Tibial artery (tissue), 4 donors: Measurements from ENCODE around the gene THADA.
"Not testable (repeated sequence)": the region's sequence is repeated elsewhere in the genome, so short reads cannot be mapped to it uniquely, and the experiment has no call there.

Experiments
- DNase-seq, 2 donors: peaks; one replicate each; pipeline ENCODE4 v3.0.0-alpha.2; 2019
- H3K27ac ChIP-seq, 2 donors: fragments of 200-600 bp; sonication (generic) in 1 of 2; 1 replicate in 1 of 2; 2 replicates in 1 of 2; pipeline ENCODE4 v1.5.1; 2018 to 2019; ENCODE audit warnings: mild to moderate bottlenecking in 1 of 2
- H3K27me3 ChIP-seq, 2 donors: fragments of 200-600 bp; sonication (generic) in 1 of 2; one replicate each; pipeline versions ENCODE4 v1.5.1 to v1.6.0; 2016 to 2019
- H3K36me3 ChIP-seq, 3 donors: fragments of 200-600 bp; sonication (generic) in 2 of 3; one replicate each; pipeline ENCODE4 v1.5.1; 2016 to 2019; ENCODE audit warnings: mild to moderate bottlenecking in 2 of 3
- H3K4me1 ChIP-seq, 4 donors: fragments of 200-600 bp; sonication (generic) in 2 of 4; 1 replicate in 3 of 4; 2 replicates in 1 of 4; pipeline ENCODE4 v1.5.1; 2016 to 2019
- H3K4me3 ChIP-seq, 2 donors: fragments of 200-600 bp; sonication (generic) in 1 of 2; 1 replicate in 1 of 2; 2 replicates in 1 of 2; pipeline ENCODE4 v1.5.1; 2018 to 2019; ENCODE audit warnings: mild to moderate bottlenecking in 2 of 2
- H3K9me3 ChIP-seq, 3 donors: fragments of 200-600 bp; sonication (generic) in 1 of 3; one replicate each; pipeline ENCODE4 v1.5.1; 2016 to 2019
- intact Hi-C: fragments of 100-400 bp; cut with DNase I; formaldehyde crosslinking; loops from one replicate; pipeline ENCODE4 v1.15.0; 2023; ENCODE audit warnings: low total_unique reads
- TF ChIP-seq, protein P1 (sequence below), 2 experiments: fragments of 200-600 bp in 1 of 2; fragments of 450-650 bp in 1 of 2; IDR thresholded peaks; one replicate each; pipeline ENCODE4 v1.5.1; 2017 to 2019; ENCODE audit warnings: antibody characterized with exemption in 2 of 2, mild to moderate bottlenecking in 1 of 2, moderate library complexity in 1 of 2

THADA gene

GRCh38 chr2:43595603-43596412 is at the start of gene THADA:
THADA (minus strand) TSS chr2:43596038; CDS start chr2:43592392, 3,646 bp downstream.
- H3K27me3 ChIP-seq, result no peaks in the 10 kb centered on the region
- TF ChIP-seq, protein P1, sequence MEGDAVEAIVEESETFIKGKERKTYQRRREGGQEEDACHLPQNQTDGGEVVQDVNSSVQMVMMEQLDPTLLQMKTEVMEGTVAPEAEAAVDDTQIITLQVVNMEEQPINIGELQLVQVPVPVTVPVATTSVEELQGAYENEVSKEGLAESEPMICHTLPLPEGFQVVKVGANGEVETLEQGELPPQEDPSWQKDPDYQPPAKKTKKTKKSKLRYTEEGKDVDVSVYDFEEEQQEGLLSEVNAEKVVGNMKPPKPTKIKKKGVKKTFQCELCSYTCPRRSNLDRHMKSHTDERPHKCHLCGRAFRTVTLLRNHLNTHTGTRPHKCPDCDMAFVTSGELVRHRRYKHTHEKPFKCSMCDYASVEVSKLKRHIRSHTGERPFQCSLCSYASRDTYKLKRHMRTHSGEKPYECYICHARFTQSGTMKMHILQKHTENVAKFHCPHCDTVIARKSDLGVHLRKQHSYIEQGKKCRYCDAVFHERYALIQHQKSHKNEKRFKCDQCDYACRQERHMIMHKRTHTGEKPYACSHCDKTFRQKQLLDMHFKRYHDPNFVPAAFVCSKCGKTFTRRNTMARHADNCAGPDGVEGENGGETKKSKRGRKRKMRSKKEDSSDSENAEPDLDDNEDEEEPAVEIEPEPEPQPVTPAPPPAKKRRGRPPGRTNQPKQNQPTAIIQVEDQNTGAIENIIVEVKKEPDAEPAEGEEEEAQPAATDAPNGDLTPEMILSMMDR (IDR thresholded peaks at IDR 0.05), result no peak
- no peaks in the 10 kb centered on the region for H3K9me3 ChIP-seq
- peaks cover 0 to 5% (median 5%) of the 10 kb centered on the region in 3 donors for H3K36me3 ChIP-seq
- H3K27ac ChIP-seq, result peak within 1 kb of the TSS; percentile 92 to 95
- intact Hi-C loops, result no loop called here
- H3K4me1 ChIP-seq, result peaks cover 0 to 38% (median 14%) of the 10 kb centered on the region in 4 donors
- DNase-seq, result peak; percentile 99
- peak within 1 kb of the TSS; percentile 72 to 88 for H3K4me3 ChIP-seq

- intact Hi-C loops, result no loop called here
- H3K27ac ChIP-seq, result no peak overlapping the region
- H3K27me3 ChIP-seq, result no peaks in the 10 kb centered on the region
- DNase-seq, result no peak
- no peaks in the 10 kb centered on the region for H3K36me3 ChIP-seq
- H3K4me1 ChIP-seq, result peaks cover 0 to 17% (median 1%) of the 10 kb centered on the region in 4 donors
- no peak overlapping the region for H3K4me3 ChIP-seq
- H3K9me3 ChIP-seq, result peaks cover 0 to 3% (median 0%) of the 10 kb centered on the region in 3 donors
- TF ChIP-seq, protein P1 (IDR thresholded peaks at IDR 0.05), result no peak
These were observed 47.8 kb upstream of the THADA start for GRCh38 chr2:43643680-43644079.

- H3K4me1 ChIP-seq, result peaks cover 0 to 12% (median 1%) of the 10 kb centered on the region in 4 donors
- TF ChIP-seq, protein P1 (IDR thresholded peaks at IDR 0.05), result no peak
- H3K4me3 ChIP-seq, result no peak overlapping the region
- H3K27ac ChIP-seq, result no peak overlapping the region
- no peak for DNase-seq
- H3K36me3 ChIP-seq, result no peaks in the 10 kb centered on the region
- intact Hi-C loops, result no loop called here
- peaks cover 0 to 3% (median 0%) of the 10 kb centered on the region in 3 donors for H3K9me3 ChIP-seq
- H3K27me3 ChIP-seq, result no peaks in the 10 kb centered on the region
These were observed 46.5 kb upstream of the THADA start for GRCh38 chr2:43642363-43642762.

- intact Hi-C loops, result no loop called here
- TF ChIP-seq, protein P1 (IDR thresholded peaks at IDR 0.05), result no peak
- peak; percentile 89 to 95 for DNase-seq
- peak within 1 kb of the TSS; percentile 90 to 93 for H3K27ac ChIP-seq
- no peaks in the 10 kb centered on the region for H3K36me3 ChIP-seq
- peaks cover 0 to 3% (median 0%) of the 10 kb centered on the region in 3 donors for H3K9me3 ChIP-seq
- H3K4me1 ChIP-seq, result peaks cover 0 to 12% (median 5%) of the 10 kb centered on the region in 4 donors
- H3K27me3 ChIP-seq, result peaks cover 0 to 8% of the 10 kb centered on the region in 2 donors
- H3K4me3 ChIP-seq, result peak within 1 kb of the TSS; percentile 98 to 99
These were observed 41.4 kb upstream of the THADA start, which contains the start of gene PLEKHH2 for GRCh38 chr2:43637030-43637803. PLEKHH2 (plus strand) TSS chr2:43637260; CDS start chr2:43644674, 7,414 bp downstream.

DNA sequence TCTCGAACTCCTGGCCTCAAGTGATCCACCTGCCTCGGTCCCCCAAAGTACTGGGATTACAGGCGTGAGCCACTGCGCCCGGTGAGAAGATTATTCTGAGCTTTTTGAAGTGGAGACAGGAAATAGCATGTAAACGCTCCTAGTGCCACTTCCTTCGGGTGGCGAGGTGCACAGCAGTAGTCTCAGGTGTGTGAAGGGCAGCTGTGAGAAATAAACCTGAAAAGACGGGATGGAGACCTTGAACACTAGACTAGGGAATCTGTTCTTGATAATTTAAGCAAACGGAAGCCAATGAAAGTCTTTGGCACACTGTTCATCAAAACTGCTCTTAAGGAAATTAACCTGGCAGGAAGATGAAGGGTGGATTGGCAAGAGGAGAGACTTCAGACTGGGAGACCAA is 40.8 kb upstream of the THADA start:
- H3K4me3 ChIP-seq, result peak overlapping the region; percentile 98 to 99
- no peak for DNase-seq
- intact Hi-C loops, result no loop called here
- no peaks in the 10 kb centered on the region for H3K36me3 ChIP-seq
- peaks cover 0 to 3% (median 0%) of the 10 kb centered on the region in 3 donors for H3K9me3 ChIP-seq
- TF ChIP-seq, protein P1 (IDR thresholded peaks at IDR 0.05), result no peak
- peaks cover 0 to 8% of the 10 kb centered on the region in 2 donors for H3K27me3 ChIP-seq
- peak overlapping the region; percentile 90 to 93 for H3K27ac ChIP-seq
- H3K4me1 ChIP-seq, result peaks cover 0 to 12% (median 5%) of the 10 kb centered on the region in 4 donors

GRCh38 chr2:43636153-43636552 is 40.3 kb upstream of the THADA start:
- H3K27me3 ChIP-seq, intact Hi-C loops, H3K27ac ChIP-seq, H3K9me3 ChIP-seq, H3K4me3 ChIP-seq, DNase-seq, H3K36me3 ChIP-seq: not testable (repeated sequence)
- peaks cover 0 to 12% (median 5%) of the 10 kb centered on the region in 4 donors for H3K4me1 ChIP-seq
